ENCODE data around the gene DNM3.
A peak's percentile ranks its signal among the peaks of the same experiment; 100 is the strongest.
"Not testable (repeated sequence)": the region's sequence is repeated elsewhere in the genome, so short reads cannot be mapped to it uniquely, and the experiment has no call there.

DNM3 gene

DNA sequence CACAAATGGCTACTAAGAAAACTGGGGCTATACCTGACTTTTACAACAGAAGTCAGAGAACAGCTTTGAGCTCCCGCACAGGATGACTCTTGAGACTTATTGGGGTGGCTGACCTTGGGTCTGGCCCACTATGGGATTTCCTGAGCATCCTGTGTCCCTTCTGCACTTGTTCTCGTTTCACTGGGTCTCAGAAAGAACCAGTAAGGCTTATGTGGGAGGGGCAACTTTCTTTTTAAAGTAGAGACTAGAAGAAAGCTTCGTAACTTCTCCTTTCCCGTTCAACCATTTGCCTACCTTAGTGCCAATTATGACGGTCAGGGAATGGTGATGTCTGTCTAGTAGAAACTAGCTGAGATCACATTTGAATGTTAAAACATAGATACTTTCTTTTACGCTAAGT, 519.7 kb downstream of the DNM3 start:
- no peaks in the 10 kb centered on the region for H3K27me3 Mint-ChIP-seq

DNA sequence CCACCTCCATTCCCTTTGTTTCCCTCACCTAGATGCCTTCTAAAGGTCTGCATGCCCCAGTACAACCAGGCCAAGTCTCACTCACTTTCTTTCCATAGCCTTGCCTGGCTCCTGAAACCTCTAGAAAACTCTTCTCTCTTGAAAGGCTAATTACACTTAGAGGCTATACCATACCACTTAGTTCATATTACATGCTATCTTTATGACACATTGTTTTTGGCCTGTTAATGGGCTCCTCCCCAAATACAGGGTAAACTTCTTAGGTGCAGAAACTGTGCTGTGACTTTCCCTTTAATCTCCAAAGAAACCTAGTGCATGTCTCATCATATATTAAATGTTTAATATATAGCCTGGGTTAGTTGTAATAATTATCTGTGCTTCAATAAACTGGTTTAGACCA, 522.6 kb downstream of the DNM3 start:
- no peaks in the 10 kb centered on the region for H3K27me3 Mint-ChIP-seq
- peaks cover 17% of the 10 kb centered on the region for H3K9me3 Mint-ChIP-seq
- no peak overlapping the region for H3K4me3 Mint-ChIP-seq
- peaks cover 22% of the 10 kb centered on the region for H3K4me1 Mint-ChIP-seq (ENCODE audit: low read depth)
- no peak overlapping the region for H3K27ac Mint-ChIP-seq
- no peak for DNase-seq
- H3K36me3 Mint-ChIP-seq (ENCODE audit: low read depth): peaks cover 11% of the 10 kb centered on the region

More for the DNA sequence above, 519.7 kb downstream of the DNM3 start:
- no peak for DNase-seq
- no peaks in the 10 kb centered on the region for H3K36me3 Mint-ChIP-seq (ENCODE audit: low read depth)
- H3K9me3 Mint-ChIP-seq: no peaks in the 10 kb centered on the region
- H3K27ac Mint-ChIP-seq: no peak overlapping the region
- peaks cover 47% of the 10 kb centered on the region for H3K4me1 Mint-ChIP-seq (ENCODE audit: low read depth)
- H3K4me3 Mint-ChIP-seq: no peak overlapping the region

DNA sequence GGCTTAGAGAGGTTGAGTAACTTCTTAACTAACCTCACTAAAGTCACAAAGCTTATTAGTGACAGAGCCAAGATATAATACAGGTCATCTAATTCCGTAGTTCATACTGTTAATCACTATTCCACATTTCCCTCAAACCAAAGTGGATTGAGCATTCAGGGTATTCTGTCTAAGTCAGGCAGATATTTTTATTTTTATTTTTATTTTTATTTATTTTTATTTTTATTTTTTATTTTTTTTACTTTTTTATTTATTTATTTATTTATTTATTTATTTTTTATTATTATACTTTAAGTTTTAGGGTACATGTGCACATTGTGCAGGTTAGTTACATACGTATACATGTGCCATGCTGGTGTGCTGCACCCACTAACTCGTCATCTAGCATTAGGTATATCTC, 530.3 kb downstream of the DNM3 start:
- H3K4me3 Mint-ChIP-seq, DNase-seq, H3K27me3 Mint-ChIP-seq, H3K27ac Mint-ChIP-seq: not testable (repeated sequence)
- peaks cover 19% of the 10 kb centered on the region for H3K9me3 Mint-ChIP-seq
- peaks cover 11% of the 10 kb centered on the region for H3K36me3 Mint-ChIP-seq (ENCODE audit: low read depth)
- peaks cover 26% of the 10 kb centered on the region for H3K4me1 Mint-ChIP-seq (ENCODE audit: low read depth)

DNA sequence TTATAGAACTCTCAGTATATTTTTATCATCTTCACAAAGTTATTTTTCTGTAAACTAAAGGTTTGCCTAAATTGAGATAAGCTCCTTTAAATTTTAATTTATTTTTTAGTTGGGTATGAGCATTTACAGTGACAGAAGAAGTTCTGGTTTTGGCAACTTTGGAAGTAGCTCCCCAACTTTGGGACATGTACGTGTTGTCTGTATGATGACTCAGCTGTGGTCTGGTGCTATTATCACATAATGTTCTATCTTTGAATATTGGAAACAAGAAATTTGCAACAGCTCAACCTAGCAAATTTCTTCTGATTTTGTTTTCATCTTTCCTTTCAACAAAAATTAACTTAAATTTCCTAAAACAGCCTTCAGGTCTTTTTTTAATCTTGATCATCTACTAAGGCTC, 532.6 kb downstream of the DNM3 start:
- no peak for DNase-seq
- H3K27ac Mint-ChIP-seq: no peak overlapping the region
- H3K9me3 Mint-ChIP-seq: peaks cover 4% of the 10 kb centered on the region
- no peaks in the 10 kb centered on the region for H3K27me3 Mint-ChIP-seq
- no peak overlapping the region for H3K4me3 Mint-ChIP-seq
- H3K36me3 Mint-ChIP-seq (ENCODE audit: low read depth): no peaks in the 10 kb centered on the region
- H3K4me1 Mint-ChIP-seq (ENCODE audit: low read depth): peaks cover 32% of the 10 kb centered on the region

DNA sequence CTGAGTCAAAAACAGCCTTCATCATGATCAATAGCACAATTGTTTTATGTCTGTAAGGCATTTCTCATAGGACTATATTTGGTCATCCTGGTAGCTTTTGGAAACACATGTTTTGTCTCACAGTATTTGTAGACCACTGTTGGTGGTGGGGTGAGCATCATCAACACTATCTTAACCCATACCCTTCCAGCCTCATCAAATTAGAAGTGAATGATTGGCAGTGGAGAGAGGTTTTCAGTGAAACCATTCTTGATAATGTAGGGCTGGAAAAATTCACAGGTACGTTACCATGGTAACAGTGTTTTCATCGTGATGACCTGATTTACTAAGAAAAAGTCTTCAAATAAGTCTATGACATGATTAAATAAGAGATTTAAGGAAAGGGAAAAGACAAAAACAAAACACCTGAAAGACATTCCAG, 533.9 kb downstream of the DNM3 start:
- peaks cover 41% of the 10 kb centered on the region for H3K4me1 Mint-ChIP-seq (ENCODE audit: low read depth)
- H3K4me3 Mint-ChIP-seq: no peak overlapping the region
- H3K36me3 Mint-ChIP-seq (ENCODE audit: low read depth): no peaks in the 10 kb centered on the region
- H3K27me3 Mint-ChIP-seq: no peaks in the 10 kb centered on the region
- DNase-seq: no peak
- no peaks in the 10 kb centered on the region for H3K9me3 Mint-ChIP-seq
- H3K27ac Mint-ChIP-seq: peak overlapping the region; percentile 50

DNA sequence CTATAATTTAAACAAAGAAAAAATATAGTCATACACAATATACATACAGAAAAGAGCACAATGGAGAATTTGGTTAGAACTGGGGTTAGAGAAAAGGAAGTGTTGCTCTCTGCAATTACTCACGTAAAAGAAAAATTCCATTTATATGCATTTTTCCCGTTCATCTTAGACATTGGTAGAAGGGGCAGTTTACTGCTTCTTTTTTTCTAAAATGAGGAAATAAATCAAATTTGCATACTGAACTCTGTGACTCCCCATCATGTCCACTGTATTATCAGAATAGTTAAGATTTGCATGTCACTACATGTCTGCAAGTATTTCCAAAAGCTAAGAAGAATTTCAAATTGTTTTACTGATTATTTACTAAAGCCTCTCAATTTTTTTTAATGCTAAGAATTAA, 535.1 kb downstream of the DNM3 start:
- Mint-ChIP-seq H3K36me3 (ENCODE audit: low read depth) (no peaks in the 10 kb centered on the region), H3K4me1 (ENCODE audit: low read depth) (peaks cover 48% of the 10 kb centered on the region), H3K9me3 (no peaks in the 10 kb centered on the region), H3K27me3 (no peaks in the 10 kb centered on the region), H3K4me3 (no peak overlapping the region), H3K27ac (no peak overlapping the region)
- no peak for DNase-seq

DNA sequence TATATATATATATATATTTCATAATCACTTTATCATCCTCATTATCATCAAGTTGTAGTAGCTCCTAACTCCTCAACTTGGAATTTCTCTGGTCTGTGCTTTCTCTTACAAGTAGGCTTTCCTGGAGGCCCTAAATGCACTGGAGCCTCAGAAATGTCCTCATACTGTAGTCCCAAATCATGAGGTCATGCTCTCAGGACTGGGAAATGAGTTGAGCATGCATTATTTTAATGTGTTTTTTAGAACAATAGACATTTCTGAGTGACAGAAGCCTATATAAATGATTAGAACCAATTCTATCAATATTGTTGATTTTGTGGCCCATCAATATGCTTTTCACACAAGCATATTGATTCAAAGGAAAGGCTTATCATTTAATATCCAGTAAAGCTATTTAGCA, 536.3 kb downstream of the DNM3 start:
- Mint-ChIP-seq H3K27ac (no peak overlapping the region), H3K4me3 (no peak overlapping the region), H3K27me3 (no peaks in the 10 kb centered on the region), H3K9me3 (no peaks in the 10 kb centered on the region), H3K4me1 (ENCODE audit: low read depth) (peaks cover 59% of the 10 kb centered on the region), H3K36me3 (ENCODE audit: low read depth) (no peaks in the 10 kb centered on the region)
- DNase-seq: no peak

DNA sequence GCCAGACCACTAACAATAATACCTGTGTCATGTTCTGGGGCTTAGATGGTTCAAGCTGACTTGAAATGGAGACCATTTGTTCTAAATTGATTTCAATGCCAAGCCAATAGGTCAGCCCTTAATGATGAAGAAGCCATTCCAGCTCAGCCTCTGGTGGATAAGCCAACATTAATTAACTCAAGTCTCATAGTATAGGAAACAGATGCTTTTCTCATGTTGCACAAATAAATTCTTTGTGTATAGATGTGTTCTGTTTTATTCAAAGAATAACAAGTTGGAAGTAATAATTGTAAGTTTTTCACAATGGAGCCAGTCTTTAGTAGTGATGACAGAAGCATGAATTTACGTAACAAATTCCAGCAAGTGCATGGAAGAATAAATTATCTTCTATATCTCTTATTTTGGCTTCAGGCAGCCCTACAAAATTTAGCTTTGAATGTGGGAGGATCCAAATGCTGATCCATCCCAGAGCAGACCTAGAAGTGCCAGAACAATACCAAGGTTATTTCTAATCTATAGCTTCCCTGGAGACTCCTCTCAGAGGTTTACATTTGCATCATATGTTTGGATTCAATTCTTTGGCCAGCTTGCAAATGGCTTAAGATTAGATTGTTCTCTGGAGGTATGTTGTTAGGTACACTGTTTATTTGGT, 536.9 kb downstream of the DNM3 start:
- Mint-ChIP-seq H3K27ac (no peak overlapping the region), H3K4me1 (ENCODE audit: low read depth) (peaks cover 61% of the 10 kb centered on the region), H3K4me3 (no peak overlapping the region), H3K27me3 (no peaks in the 10 kb centered on the region), H3K36me3 (ENCODE audit: low read depth) (no peaks in the 10 kb centered on the region), H3K9me3 (no peaks in the 10 kb centered on the region)
- DNase-seq: no peak

DNA sequence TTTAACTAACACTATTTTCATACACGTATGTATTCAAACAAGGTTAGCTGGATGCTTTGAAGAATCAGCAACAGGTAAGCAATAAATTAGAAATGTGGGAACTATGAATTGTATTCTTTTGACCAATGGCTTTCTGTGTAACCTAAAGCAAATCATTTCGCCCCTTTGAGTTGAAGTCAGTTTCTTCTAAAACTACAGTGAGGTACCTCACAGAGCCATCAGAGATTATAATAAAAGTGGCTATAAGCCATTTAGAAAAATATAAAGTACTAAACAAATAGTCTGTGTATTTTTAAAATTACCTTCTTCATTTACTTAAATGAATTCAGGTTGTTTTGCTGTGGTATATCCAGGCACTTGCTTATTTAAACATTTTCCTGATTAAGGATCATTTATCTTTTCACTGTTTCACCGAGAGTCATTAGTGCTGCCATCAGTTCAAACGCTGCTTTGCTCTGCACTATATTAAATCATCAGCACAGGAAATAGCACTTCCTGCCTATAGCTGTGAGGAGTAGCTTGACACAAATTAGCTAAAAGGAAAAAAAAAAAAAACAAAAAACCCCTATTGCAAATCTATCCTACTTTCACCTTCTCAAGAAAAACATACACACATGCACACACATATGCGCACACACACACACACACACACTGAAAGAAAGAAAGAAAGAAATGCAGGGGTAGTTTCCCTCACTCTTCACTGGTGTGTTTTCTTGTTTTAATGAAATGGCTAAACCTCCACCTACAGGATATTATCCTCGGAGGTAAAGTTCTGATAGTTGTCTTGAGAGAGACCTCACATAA, 539.3 kb downstream of the DNM3 start:
- peak overlapping the region; percentile 53 for H3K4me3 Mint-ChIP-seq
- no peaks in the 10 kb centered on the region for H3K36me3 Mint-ChIP-seq (ENCODE audit: low read depth)
- H3K27me3 Mint-ChIP-seq: no peaks in the 10 kb centered on the region
- no peak for DNase-seq
- peaks cover 45% of the 10 kb centered on the region for H3K4me1 Mint-ChIP-seq (ENCODE audit: low read depth)
- no peaks in the 10 kb centered on the region for H3K9me3 Mint-ChIP-seq
- H3K27ac Mint-ChIP-seq: peak overlapping the region; percentile 89

DNA sequence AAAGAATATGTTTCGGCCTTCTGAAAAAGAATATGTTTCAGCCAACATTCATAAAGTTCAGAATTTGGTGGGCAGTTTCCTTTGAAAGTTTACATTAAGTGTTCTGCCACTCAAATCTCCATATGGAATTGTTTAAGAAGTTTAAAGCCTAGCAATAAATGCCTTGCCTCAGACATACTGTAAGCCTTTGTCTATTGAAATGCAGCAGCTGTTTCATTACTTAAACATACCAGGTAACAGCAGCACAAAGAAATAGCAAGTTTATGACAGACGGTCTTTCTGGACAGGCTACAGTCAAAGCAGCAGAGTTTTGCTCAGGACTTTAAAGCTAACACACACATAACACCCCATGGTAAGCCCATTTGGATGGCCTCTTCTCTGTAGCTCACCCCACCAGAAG, 540.6 kb downstream of the DNM3 start:
- no peaks in the 10 kb centered on the region for H3K36me3 Mint-ChIP-seq (ENCODE audit: low read depth)
- peaks cover 36% of the 10 kb centered on the region for H3K4me1 Mint-ChIP-seq (ENCODE audit: low read depth)
- no peaks in the 10 kb centered on the region for H3K9me3 Mint-ChIP-seq
- no peak overlapping the region for H3K4me3 Mint-ChIP-seq
- H3K27me3 Mint-ChIP-seq: no peaks in the 10 kb centered on the region
- H3K27ac Mint-ChIP-seq: no peak overlapping the region
- DNase-seq: no peak

DNA sequence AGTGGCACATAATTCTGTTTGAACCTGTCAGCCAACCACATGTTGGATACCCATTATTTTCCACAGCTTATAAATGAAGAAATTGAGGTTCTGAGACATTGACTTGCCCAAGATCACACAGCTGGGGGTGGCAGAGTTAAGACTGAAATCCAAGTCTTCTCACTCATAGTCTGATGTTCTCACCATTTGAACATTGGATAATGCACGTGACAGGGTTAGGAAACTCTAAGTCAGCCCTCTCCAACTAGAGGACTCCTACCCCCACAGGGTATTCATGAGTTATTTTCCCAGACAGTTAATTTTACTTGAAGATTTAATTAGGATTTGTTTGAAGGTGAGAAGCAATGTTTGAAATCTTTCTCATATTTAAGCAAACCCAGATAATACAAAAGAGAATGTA, 541.1 kb downstream of the DNM3 start:
- H3K9me3 Mint-ChIP-seq: no peaks in the 10 kb centered on the region
- H3K4me1 Mint-ChIP-seq (ENCODE audit: low read depth): peaks cover 36% of the 10 kb centered on the region
- no peak overlapping the region for H3K27ac Mint-ChIP-seq
- H3K36me3 Mint-ChIP-seq (ENCODE audit: low read depth): no peaks in the 10 kb centered on the region
- no peaks in the 10 kb centered on the region for H3K27me3 Mint-ChIP-seq
- H3K4me3 Mint-ChIP-seq: no peak overlapping the region
- DNase-seq: no peak

DNA sequence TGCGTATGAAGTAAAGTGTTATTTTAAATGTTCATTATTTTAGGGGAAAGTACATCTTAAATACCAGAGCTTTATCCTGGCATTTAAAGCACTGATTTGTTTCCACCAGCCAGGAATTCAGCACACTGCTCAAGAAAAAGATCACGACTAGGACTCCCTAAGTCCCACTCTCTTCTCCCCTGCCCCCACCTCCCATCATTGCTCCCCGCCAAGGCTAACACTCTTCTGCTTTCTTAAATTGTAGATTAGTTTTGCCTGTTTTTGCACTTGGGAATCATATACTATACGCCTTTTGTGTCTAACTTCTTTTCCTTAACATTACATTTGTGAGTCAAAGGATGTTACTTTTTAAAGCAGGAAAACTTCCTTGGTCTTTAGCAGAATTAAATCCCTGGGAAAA, 541.7 kb downstream of the DNM3 start:
- Mint-ChIP-seq H3K27me3 (no peaks in the 10 kb centered on the region), H3K36me3 (ENCODE audit: low read depth) (no peaks in the 10 kb centered on the region), H3K4me1 (ENCODE audit: low read depth) (peaks cover 36% of the 10 kb centered on the region), H3K27ac (no peak overlapping the region), H3K4me3 (no peak overlapping the region), H3K9me3 (no peaks in the 10 kb centered on the region)
- DNase-seq: no peak

DNA sequence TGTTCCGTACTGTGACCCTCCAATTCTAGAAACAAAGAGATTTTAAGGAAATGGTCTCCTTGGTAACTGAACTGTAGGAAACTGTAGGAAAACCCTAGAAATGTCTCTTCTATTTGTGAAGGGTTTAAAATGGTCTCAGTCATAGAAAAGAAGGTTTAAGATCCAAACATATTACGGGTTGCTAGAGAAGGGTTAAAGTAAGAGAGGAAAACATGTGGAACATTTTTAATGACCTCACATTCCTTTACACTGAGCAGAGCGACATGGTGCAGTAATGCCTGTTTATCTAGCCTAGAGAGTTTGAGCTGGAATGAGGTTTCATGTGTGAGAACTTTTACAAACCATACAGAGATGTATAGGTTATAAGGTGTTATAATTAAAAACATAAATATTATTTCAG, 542.2 kb downstream of the DNM3 start:
- H3K36me3 Mint-ChIP-seq (ENCODE audit: low read depth): no peaks in the 10 kb centered on the region
- H3K27ac Mint-ChIP-seq: no peak overlapping the region
- no peak for DNase-seq
- no peaks in the 10 kb centered on the region for H3K9me3 Mint-ChIP-seq
- no peak overlapping the region for H3K4me3 Mint-ChIP-seq
- H3K27me3 Mint-ChIP-seq: no peaks in the 10 kb centered on the region
- H3K4me1 Mint-ChIP-seq (ENCODE audit: low read depth): peaks cover 36% of the 10 kb centered on the region

DNA sequence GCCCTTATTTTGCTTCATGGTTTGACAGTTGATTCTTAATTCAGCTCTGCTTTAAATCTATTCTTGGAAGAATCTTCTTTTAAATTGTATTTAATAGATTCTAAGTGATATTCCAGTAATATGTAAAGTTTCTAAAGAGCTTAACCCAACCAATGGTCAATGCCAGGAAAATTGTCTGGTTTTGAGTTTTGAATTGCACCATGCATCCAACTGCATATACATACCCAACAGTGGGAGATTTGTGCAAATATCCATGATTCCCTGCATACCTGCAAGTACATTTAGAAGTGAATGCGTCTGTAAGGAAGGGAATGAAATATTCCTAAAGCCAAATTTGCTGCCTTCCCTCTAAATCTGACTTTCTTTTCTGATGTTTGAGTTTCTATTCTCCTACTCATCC, 543.4 kb downstream of the DNM3 start:
- Mint-ChIP-seq H3K27me3 (no peaks in the 10 kb centered on the region), H3K4me1 (ENCODE audit: low read depth) (peaks cover 29% of the 10 kb centered on the region), H3K9me3 (no peaks in the 10 kb centered on the region), H3K4me3 (no peak overlapping the region), H3K36me3 (ENCODE audit: low read depth) (no peaks in the 10 kb centered on the region), H3K27ac (no peak overlapping the region)
- no peak for DNase-seq

DNA sequence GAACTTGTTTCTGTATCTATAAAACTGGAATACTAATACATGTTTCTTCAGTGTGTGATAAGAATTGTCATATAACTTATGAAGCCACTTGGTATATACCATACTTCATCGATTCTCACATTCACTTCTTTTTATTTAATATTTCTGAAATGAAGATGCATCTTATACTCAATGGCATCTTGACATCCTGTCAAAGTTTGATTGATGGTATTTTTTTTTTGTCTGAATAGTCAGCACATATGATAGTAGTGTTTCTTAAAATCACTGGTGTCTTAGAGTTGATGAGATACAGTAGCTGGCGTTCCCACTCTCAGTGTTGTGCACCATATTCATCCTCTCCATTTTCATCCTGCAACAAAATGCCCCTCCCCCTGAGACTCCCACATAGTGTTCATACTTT, 544.7 kb downstream of the DNM3 start:
- no peak for DNase-seq
- H3K4me1 Mint-ChIP-seq (ENCODE audit: low read depth): peaks cover 24% of the 10 kb centered on the region
- H3K36me3 Mint-ChIP-seq (ENCODE audit: low read depth): no peaks in the 10 kb centered on the region
- H3K27ac Mint-ChIP-seq: no peak overlapping the region
- no peaks in the 10 kb centered on the region for H3K9me3 Mint-ChIP-seq
- no peaks in the 10 kb centered on the region for H3K27me3 Mint-ChIP-seq
- H3K4me3 Mint-ChIP-seq: no peak overlapping the region
